Esophagus muscularis mucosa (tissue), 4 donors: ENCODE measurements around the gene TNS1.

ENCODE experiments used
- EP300 ChIP-seq: sonication (generic); formaldehyde crosslinking; IDR thresholded peaks from one replicate; pipeline ENCODE4 v1.6.1; 2017; ENCODE audit warnings: antibody characterized with exemption
- POLR2A ChIP-seq: fragments of 450-650 bp; IDR thresholded peaks from one replicate; pipeline ENCODE4 v1.6.1; 2017; ENCODE audit warnings: antibody characterized with exemption, moderate library complexity, mild to moderate bottlenecking, low read depth
- POLR2AphosphoS5 ChIP-seq, 2 donors: sonication (generic); formaldehyde crosslinking; IDR thresholded peaks; one replicate each; pipeline ENCODE4 v1.6.1; 2017; ENCODE audit warnings: antibody characterized with exemption in 2 of 2
- TF ChIP-seq, protein P1 (sequence below), 3 experiments: fragments of 200-600 bp in 2 of 3; fragments of 450-650 bp in 1 of 3; sonication (generic) in 2 of 3; IDR thresholded peaks; one replicate each; pipeline ENCODE4 v1.5.1; 2017 to 2019; ENCODE audit warnings: antibody characterized with exemption in 3 of 3, mild to moderate bottlenecking in 2 of 3, moderate library complexity in 1 of 3

- TF ChIP-seq, protein P1, sequence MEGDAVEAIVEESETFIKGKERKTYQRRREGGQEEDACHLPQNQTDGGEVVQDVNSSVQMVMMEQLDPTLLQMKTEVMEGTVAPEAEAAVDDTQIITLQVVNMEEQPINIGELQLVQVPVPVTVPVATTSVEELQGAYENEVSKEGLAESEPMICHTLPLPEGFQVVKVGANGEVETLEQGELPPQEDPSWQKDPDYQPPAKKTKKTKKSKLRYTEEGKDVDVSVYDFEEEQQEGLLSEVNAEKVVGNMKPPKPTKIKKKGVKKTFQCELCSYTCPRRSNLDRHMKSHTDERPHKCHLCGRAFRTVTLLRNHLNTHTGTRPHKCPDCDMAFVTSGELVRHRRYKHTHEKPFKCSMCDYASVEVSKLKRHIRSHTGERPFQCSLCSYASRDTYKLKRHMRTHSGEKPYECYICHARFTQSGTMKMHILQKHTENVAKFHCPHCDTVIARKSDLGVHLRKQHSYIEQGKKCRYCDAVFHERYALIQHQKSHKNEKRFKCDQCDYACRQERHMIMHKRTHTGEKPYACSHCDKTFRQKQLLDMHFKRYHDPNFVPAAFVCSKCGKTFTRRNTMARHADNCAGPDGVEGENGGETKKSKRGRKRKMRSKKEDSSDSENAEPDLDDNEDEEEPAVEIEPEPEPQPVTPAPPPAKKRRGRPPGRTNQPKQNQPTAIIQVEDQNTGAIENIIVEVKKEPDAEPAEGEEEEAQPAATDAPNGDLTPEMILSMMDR (IDR thresholded peaks at IDR 0.05), result no peak
- TF ChIP-seq POLR2A (no peak), POLR2AphosphoS5 (IDR thresholded peaks at IDR 0.05) (peak in 1 of 2 donors; percentile 55), EP300 (no peak)
These were observed at the start of gene TNS1 for GRCh38 chr2:218002845-218003180.
